ENCODE results near the gene INA. TPM values are rescaled to one million over a fixed set of nuclear protein-coding genes. Genes with fewer than 3 reads are reported as not detected.

INA gene
- total and polyA plus RNA-seq, 2 experiments from 2014 or later = 10.0 to 25.1 TPM

- Histone ChIP-seq H3K27me3 (ENCODE audit: insufficient read depth) (no peaks in the 10 kb centered on the region), H3F3A (replicated peaks; ENCODE audit: low read depth) (no peaks in the 10 kb centered on the region), H3K79me2 (replicated peaks; ENCODE audit: insufficient read depth) (no peaks in the 10 kb centered on the region), H3K9me2 (ENCODE audit: insufficient read depth) (no peaks in the 10 kb centered on the region), H3K4me2 (no peak overlapping the region), H3K4me1 (ENCODE audit: insufficient read depth) (no peaks in the 10 kb centered on the region), H2AFZ (no peak overlapping the region), H4K20me1 (replicated peaks; ENCODE audit: insufficient read depth) (no peaks in the 10 kb centered on the region), H3K36me3 (ENCODE audit: insufficient read depth) (no peaks in the 10 kb centered on the region), H3K27ac (ENCODE audit: low read depth) (no peak overlapping the region), H3K4me3 (no peak overlapping the region)
- DNase-seq (ENCODE audit: low spot score) (no peak), ATAC-seq (no peak)
- Mint-ChIP-seq H3K27me3 (ENCODE audit: insufficient read depth, low read depth, poor library complexity) (peaks cover 2% of the 10 kb centered on the region), H3K4me3 (no peak overlapping the region), H3K27ac (no peak overlapping the region), H3K36me3 (ENCODE audit: low read depth) (no peaks in the 10 kb centered on the region), H3K9me3 (no peaks in the 10 kb centered on the region), H3K4me1 (no peaks in the 10 kb centered on the region)
- TF ChIP-seq STAT1 (IDR thresholded peaks at IDR 0.05; ENCODE audit: unreplicated experiment) = no peak
- no peak for TF ChIP-seq EZH2 (IDR thresholded peaks at IDR 0.05; ENCODE audit: low read depth, unreplicated experiment)
- no peak for TF ChIP-seq ZNF462 (CRISPR knock-in tag; IDR thresholded peaks at IDR 0.05)
- no peak for TF ChIP-seq POLR2AphosphoS5 (IDR thresholded peaks at IDR 0.05; ENCODE audit: low read depth)
- TF ChIP-seq ZNF331 (CRISPR knock-in tag; IDR thresholded peaks at IDR 0.05; ENCODE audit: low read depth) = no peak
- TF ChIP-seq NANOG (IDR thresholded peaks at IDR 0.05; ENCODE audit: borderline replicate concordance) = no peak
- TF ChIP-seq EZH2phosphoT487 (IDR thresholded peaks at IDR 0.05; ENCODE audit: unreplicated experiment) = no peak
- no peak for TF ChIP-seq ZNF114 (CRISPR knock-in tag; IDR thresholded peaks at IDR 0.05)
- no peak for TF ChIP-seq CREB1 (CRISPR knock-in tag; IDR thresholded peaks at IDR 0.05; ENCODE audit: low read depth)
- no peak for TF ChIP-seq CTCF (conservative IDR thresholded peaks at IDR 0.05; ENCODE audit: low read depth in 2 of 2)
- no peak for TF ChIP-seq ETS1 (IDR thresholded peaks at IDR 0.05)
These were observed 11.1 kb downstream of the INA start for GRCh38 chr10:103287992-103288391.
